Endothelial cell of umbilical vein (primary cell): ENCODE measurements around the gene TUBB2A. TPM values are rescaled to one million over a fixed set of nuclear protein-coding genes. Genes with fewer than 3 reads are reported as not detected.

Source experiments
- BruUV-seq: library from RNA; stranded (reverse); fragments of 400-500 nt; replicated peaks from 2 replicates; lab custom pipeline; 2021; lab: Mats Ljungman, UMichigan
- CTCF ChIA-PET: fragments of 300-600, 350-600 bp; sonication (Branson Sonifier 250); formaldehyde crosslinking; loops from one replicate; lab custom pipeline; 2021; ENCODE audit warnings: antibody characterized with exemption, inconsistent platforms; lab: Charles Lee
- POLR2A ChIA-PET: fragments of 300-600, 350-600 bp; sonication (Branson Sonifier 250); formaldehyde crosslinking; loops from one replicate; lab custom pipeline; 2021; ENCODE audit warnings: antibody characterized with exemption, inconsistent platforms; lab: Charles Lee
- DNase-seq: peaks from one replicate; pipeline ENCODE4 v3.0.0-alpha.2; 2011; ENCODE audit warnings: low read depth, low spot score
- FAIRE-seq: peaks from 2 replicates; lab custom pipeline; 2011; peaks lifted over from hg19 to GRCh38; lab: Jason Lieb, UNC
- H2AFZ ChIP-seq: 2 replicates; pipeline ENCODE4 v1.6.0; 2012; ENCODE audit warnings: low read depth, low read length, control low read depth, inconsistent platforms
- H3K27ac ChIP-seq: 2 replicates; pipeline ENCODE4 v1.5.1; 2011; ENCODE audit warnings: low read depth, mild to moderate bottlenecking, control low read depth, low read length, moderate library complexity; ENCODE audit not compliant: insufficient read depth
- H3K27me3 ChIP-seq, 2 experiments: 2 replicates each; pipeline versions ENCODE4 v1.6.0 to v1.6.1; 2011; ENCODE audit warnings: low read length in 2 of 2, mixed read lengths in 1 of 2; ENCODE audit not compliant: control insufficient read depth in 2 of 2, insufficient read depth in 2 of 2
- H3K36me3 ChIP-seq, 2 experiments: 2 replicates in 1 of 2; 3 replicates in 1 of 2; pipeline ENCODE4 v1.5.1; 2011; ENCODE audit warnings: low read length in 2 of 2, mild to moderate bottlenecking in 1 of 2, moderate library complexity in 1 of 2; ENCODE audit not compliant: control insufficient read depth in 2 of 2, insufficient read depth in 2 of 2; ENCODE audit errors: extremely low read depth in 1 of 2
- H3K4me1 ChIP-seq: 3 replicates; pipeline ENCODE4 v1.5.1; 2011; ENCODE audit warnings: mild to moderate bottlenecking, low read length; ENCODE audit not compliant: control insufficient read depth, insufficient read depth; ENCODE audit errors: extremely low read depth
- H3K4me2 ChIP-seq: 2 replicates; pipeline ENCODE4 v1.6.1; 2011; ENCODE audit warnings: low read length, control low read depth, mixed read lengths; ENCODE audit not compliant: insufficient read depth
- H3K4me3 ChIP-seq, 3 experiments: fragments of 200-600 bp in 1 of 3; sonication (generic), shearing (Covaris generic) in 1 of 3; replicated peaks in 1 of 3; 2 replicates each; pipeline ENCODE4 v1.5.1; 2011 to 2016; ENCODE audit warnings: control low read depth in 3 of 3, low read length in 3 of 3, mild to moderate bottlenecking in 2 of 3, inconsistent platforms in 1 of 3, low read depth in 1 of 3, moderate library complexity in 1 of 3; ENCODE audit not compliant: insufficient read depth in 1 of 3
- H3K79me2 ChIP-seq: 2 replicates; pipeline ENCODE4 v1.6.0; 2012; ENCODE audit warnings: low read length, inconsistent platforms; ENCODE audit not compliant: control insufficient read depth, insufficient read depth
- H3K9ac ChIP-seq: replicated peaks from 2 replicates; pipeline ENCODE3; 2011; ENCODE audit warnings: low read length, control low read depth; ENCODE audit not compliant: insufficient read depth; ENCODE audit errors: extremely low read depth
- H3K9me1 ChIP-seq: replicated peaks from 3 replicates; pipeline ENCODE4 v1.6.0; 2011; ENCODE audit warnings: mild to moderate bottlenecking, low read length; ENCODE audit not compliant: control insufficient read depth, insufficient read depth; ENCODE audit errors: extremely low read depth
- H3K9me3 ChIP-seq: replicated peaks from 2 replicates; pipeline ENCODE4 v1.5.1; 2012; ENCODE audit warnings: low read length, inconsistent platforms; ENCODE audit not compliant: control insufficient read depth, insufficient read depth
- H4K20me1 ChIP-seq: replicated peaks from 2 replicates; pipeline ENCODE3; 2011; ENCODE audit warnings: mild to moderate bottlenecking, low read length; ENCODE audit not compliant: control insufficient read depth, insufficient read depth; ENCODE audit errors: extremely low read depth
- CTCF ChIP-seq, 2 donors: IDR thresholded peaks; 1 replicate in 1 of 2; 2 replicates in 1 of 2; pipeline ENCODE4 v1.5.1; 2011; ENCODE audit warnings: low read length in 2 of 2, mild to moderate bottlenecking in 2 of 2, moderate library complexity in 2 of 2, control low read depth in 1 of 2, inconsistent platforms in 1 of 2, low read depth in 1 of 2; ENCODE audit not compliant: insufficient read depth in 1 of 2; ENCODE audit errors: extremely low read depth in 1 of 2
- EZH2 ChIP-seq: IDR thresholded peaks from 2 replicates; pipeline ENCODE4 v1.6.1; 2012; ENCODE audit warnings: borderline replicate concordance, low read depth, mild to moderate bottlenecking, moderate library complexity, low read length, inconsistent platforms; ENCODE audit not compliant: severe bottlenecking
- FOS ChIP-seq: IDR thresholded peaks from 2 replicates; pipeline ENCODE4 v1.6.1; 2011; ENCODE audit warnings: mild to moderate bottlenecking, low read length, moderate library complexity, borderline replicate concordance; ENCODE audit not compliant: insufficient read depth
- GATA2 ChIP-seq: IDR thresholded peaks from 2 replicates; pipeline ENCODE4 v1.7.0; 2011; ENCODE audit warnings: low read depth, mild to moderate bottlenecking, moderate library complexity, mixed read lengths, low read length; ENCODE audit not compliant: insufficient read length, insufficient read depth
- JUN ChIP-seq: IDR thresholded peaks from 2 replicates; pipeline ENCODE4 v1.6.1; 2011; ENCODE audit warnings: borderline replicate concordance, low read depth; ENCODE audit not compliant: insufficient read length, insufficient read depth
- MYC ChIP-seq: IDR thresholded peaks from one replicate; pipeline ENCODE4 v1.6.1; 2011; ENCODE audit warnings: mild to moderate bottlenecking, low read depth, low read length
- POLR2A ChIP-seq: IDR thresholded peaks from 2 replicates; pipeline ENCODE4 v1.6.1; 2012; ENCODE audit warnings: low read depth, mild to moderate bottlenecking, control low read depth, low read length
- POLR2AphosphoS5 ChIP-seq: IDR thresholded peaks from 2 replicates; pipeline ENCODE4 v1.6.1; 2012; ENCODE audit warnings: low read depth, mild to moderate bottlenecking, control low read depth, low read length, moderate library complexity; ENCODE audit not compliant: insufficient read depth
- dilution Hi-C: fragments of 300-500 bp; cut with MboI; formaldehyde crosslinking; loops from one replicate; pipeline ENCODE4 v1.15.0; 2019; ENCODE audit warnings: low sequenced_read_pairs; ENCODE audit not compliant: extremely low pct_ligation_motif_present
- intact Hi-C: fragments of 100-400 bp; cut with micrococcal nuclease; formaldehyde crosslinking; loops from one replicate; pipeline ENCODE4 v1.10.0; 2022
- polyA plus RNA-seq, 4 experiments: library from polyadenylated mRNA; depleted of rRNA in 3 of 4; stranded (reverse) in 3 of 4; unstranded in 1 of 4; fragments of >200 nt; gene quantifications; 2 replicates each; pipeline versions ENCODE4 v1.2.1 to v1.2.3, GENCODE V29; 2011 to 2012; ENCODE audit warnings: missing spikeins in 1 of 4
- total RNA-seq: library from RNA; stranded (reverse); gene quantifications from 2 replicates; pipeline ENCODE4 v1.2.3, GENCODE V29; 2021
- TF ChIP-seq, protein P1 (sequence below): IDR thresholded peaks from 2 replicates; pipeline ENCODE4 v1.6.1; 2011; ENCODE audit not compliant: insufficient read depth, insufficient read length

Gene TUBB2A
- total and polyA plus RNA-seq, 2 donors (not counting 3 experiments of a cell fraction or from before 2014, with no cell fraction given) = 80.3 to 99.2 TPM

- FAIRE-seq = no peak
- peaks cover 13% of the 10 kb centered on the region for H3K4me1 ChIP-seq
- no peaks in the 10 kb centered on the region for H3K36me3 ChIP-seq
- no peak overlapping the region for H3K9ac ChIP-seq
- ChIA-PET POLR2A (no interaction called here), CTCF (interaction anchor here (3.0 kb wide), 1 partner anchor 114 kb away, joined by 19 read pairs; no protein-coding TSS in a partner anchor)
- no peaks in the 10 kb centered on the region for H4K20me1 ChIP-seq
- peak overlapping the region; percentile 14 for H3K27ac ChIP-seq
- dilution Hi-C loops = no loop called here
- TF ChIP-seq POLR2A (no peak), EZH2 (no peak), JUN (no peak), POLR2AphosphoS5 (no peak), MYC (no peak), FOS (no peak), GATA2 (no peak), CTCF (IDR thresholded peaks at IDR 0.05; ENCODE audit: extremely low read depth in 1 of 2, insufficient read depth in 1 of 2, low read depth in 1 of 2, low read length in 2 of 2) (no peak)
- TF ChIP-seq, protein P1, sequence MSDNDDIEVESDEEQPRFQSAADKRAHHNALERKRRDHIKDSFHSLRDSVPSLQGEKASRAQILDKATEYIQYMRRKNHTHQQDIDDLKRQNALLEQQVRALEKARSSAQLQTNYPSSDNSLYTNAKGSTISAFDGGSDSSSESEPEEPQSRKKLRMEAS = no peak
- no peaks in the 10 kb centered on the region for H3K9me1 ChIP-seq
- H3K4me2 ChIP-seq = no peak overlapping the region
- H2AFZ ChIP-seq = no peak overlapping the region
- intact Hi-C loops = no loop called here
- H3K4me3 ChIP-seq = no peak overlapping the region
- BruUV-seq = no TSS peak
- H3K9me3 ChIP-seq = no peaks in the 10 kb centered on the region
- no peak for DNase-seq
- no peaks in the 10 kb centered on the region for H3K79me2 ChIP-seq
- H3K27me3 ChIP-seq = no peaks in the 10 kb centered on the region
Observed at GRCh38 chr6:3137057-3137777, 20.1 kb downstream of the TUBB2A start.
